ENCODE measurements around the gene MID1IP1.

MID1IP1 gene

DNA sequence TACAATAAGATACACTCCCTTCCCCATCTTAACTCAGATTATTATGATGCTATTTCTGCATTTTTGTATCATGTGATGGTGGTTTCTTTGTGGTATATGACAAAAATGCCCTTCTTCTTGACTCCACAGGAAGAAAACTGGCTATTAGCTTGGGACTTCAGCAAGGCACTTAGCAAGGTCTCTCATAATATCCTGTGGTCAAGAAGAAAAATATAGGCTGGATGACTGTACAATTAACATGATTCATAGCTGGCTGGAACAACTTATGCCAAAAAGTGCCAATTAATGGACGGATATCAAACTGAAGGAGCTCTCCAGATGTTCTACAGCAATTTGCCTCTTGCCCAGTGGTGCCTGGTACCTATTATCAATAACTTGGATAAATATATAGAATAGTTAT is 2.3 kb upstream of the MID1IP1 start:
- DNase-seq (ENCODE audit: insufficient read length, low spot score) (no peak), FAIRE-seq (no peak)
- TF ChIP-seq POLR2A (IDR thresholded peaks at IDR 0.05; ENCODE audit: low read depth, low read length) (no peak), POLR2AphosphoS5 (IDR thresholded peaks at IDR 0.05; ENCODE audit: low read depth, low read length) (no peak), SPI1 (IDR thresholded peaks at IDR 0.05; ENCODE audit: low read depth, low read length) (no peak), TAF1 (IDR thresholded peaks at IDR 0.05; ENCODE audit: low read depth, low read length) (no peak), PAX5 (IDR thresholded peaks at IDR 0.05; ENCODE audit: insufficient read depth, low read length, severe bottlenecking) (no peak), POU2F2 (IDR thresholded peaks at IDR 0.05; ENCODE audit: low read depth, low read length) (no peak)

DNA sequence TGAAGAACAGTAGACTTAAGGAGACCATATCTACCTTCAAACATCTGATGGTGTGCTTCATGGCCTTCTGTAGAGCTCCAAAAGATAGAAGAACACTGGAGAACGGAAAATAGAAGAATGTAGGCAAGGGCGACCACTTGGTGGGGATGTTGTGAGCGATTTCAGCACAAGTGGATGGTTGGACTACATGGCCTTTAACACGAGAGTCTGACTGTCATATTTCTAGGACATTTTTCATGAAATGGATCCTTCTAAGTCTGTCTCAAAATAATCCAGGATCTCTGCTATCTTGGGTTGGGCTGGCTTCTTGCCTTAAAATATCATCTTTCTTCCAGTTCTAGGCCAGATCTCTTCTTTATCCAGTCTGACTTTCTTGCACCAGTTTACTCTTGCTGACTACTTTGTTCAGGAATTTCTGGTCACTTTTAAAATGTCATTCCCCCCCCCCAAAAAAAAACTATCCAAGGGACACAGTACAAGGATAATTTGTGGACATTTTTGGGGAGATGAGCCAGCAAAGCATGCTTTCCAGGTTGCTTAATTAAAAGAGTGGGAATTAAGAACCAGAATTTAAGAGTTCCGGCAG is 1.2 kb upstream of the MID1IP1 start:
- FAIRE-seq (peak; percentile 38), DNase-seq (ENCODE audit: insufficient read length, low spot score) (no peak)
- TF ChIP-seq SPI1 (IDR thresholded peaks at IDR 0.05; ENCODE audit: low read depth, low read length) (no peak), POLR2AphosphoS5 (IDR thresholded peaks at IDR 0.05; ENCODE audit: low read depth, low read length) (no peak), POLR2A (IDR thresholded peaks at IDR 0.05; ENCODE audit: low read depth, low read length) (no peak), POU2F2 (IDR thresholded peaks at IDR 0.05; ENCODE audit: low read depth, low read length) (no peak), TAF1 (IDR thresholded peaks at IDR 0.05; ENCODE audit: low read depth, low read length) (no peak), PAX5 (IDR thresholded peaks at IDR 0.05; ENCODE audit: insufficient read depth, low read length, severe bottlenecking) (no peak)

DNA sequence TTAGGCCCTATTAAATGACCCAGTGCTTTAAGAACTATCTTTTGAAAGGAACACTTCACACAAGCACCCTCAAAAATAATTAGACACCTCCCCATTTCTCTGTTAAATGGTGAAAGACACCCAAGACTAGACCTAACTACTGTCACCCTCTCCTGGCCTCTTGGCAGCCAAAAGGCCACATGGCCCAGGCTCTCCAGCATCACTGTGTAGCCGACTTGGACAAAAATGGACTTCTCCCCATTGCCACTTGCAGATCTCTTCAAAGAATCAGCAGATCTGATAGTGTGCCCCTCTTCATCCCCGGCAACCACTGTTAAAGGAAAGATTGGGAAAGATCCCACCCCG is 2.0 kb downstream of the MID1IP1 start:
- FAIRE-seq (no peak), DNase-seq (ENCODE audit: insufficient read length, low spot score) (no peak)
- TF ChIP-seq POLR2AphosphoS5 (IDR thresholded peaks at IDR 0.05; ENCODE audit: low read depth, low read length) (no peak), SPI1 (IDR thresholded peaks at IDR 0.05; ENCODE audit: low read depth, low read length) (no peak), POU2F2 (IDR thresholded peaks at IDR 0.05; ENCODE audit: low read depth, low read length) (no peak), PAX5 (IDR thresholded peaks at IDR 0.05; ENCODE audit: insufficient read depth, low read length, severe bottlenecking) (no peak), POLR2A (IDR thresholded peaks at IDR 0.05; ENCODE audit: low read depth, low read length) (no peak), TAF1 (IDR thresholded peaks at IDR 0.05; ENCODE audit: low read depth, low read length) (no peak)

DNA sequence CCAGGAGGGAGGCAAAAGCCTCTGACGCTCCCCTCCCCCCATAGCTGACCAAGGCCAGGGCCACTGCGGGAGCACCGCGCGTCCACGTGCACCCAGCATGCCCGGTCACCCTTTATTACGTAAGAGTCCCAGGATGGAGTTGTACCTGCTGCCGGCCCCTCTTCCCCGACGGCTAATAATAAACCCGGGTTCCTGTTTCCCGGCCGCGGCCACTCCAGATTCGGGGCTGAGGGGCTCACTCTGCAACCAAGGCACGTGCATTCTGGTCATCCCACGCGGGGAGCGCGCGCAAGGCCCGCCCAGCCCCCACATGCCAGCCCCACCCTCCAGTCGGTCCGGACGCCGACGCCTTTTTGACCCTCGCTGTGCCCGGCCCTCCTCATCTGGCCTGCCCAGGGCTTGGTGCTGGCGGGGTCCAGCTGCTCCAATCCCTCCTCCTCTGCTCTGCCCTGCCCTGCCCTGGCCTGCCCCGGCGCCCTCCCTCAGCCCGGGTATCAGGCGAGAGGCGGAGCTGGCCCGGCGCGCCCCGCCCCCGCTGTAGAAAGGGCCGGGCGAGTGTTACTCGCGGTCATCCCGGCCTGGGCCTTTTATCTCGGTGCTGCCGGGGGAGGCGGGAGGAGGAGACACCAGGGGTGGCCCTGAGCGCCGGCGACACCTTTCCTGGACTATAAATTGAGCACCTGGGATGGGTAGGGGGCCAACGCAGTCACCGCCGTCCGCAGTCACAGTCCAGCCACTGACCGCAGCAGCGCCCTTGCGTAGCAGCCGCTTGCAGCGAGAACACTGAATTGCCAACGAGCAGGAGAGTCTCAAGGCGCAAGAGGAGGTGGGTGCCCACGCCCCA is 2.6 kb downstream of the MID1IP1 start:
- TF ChIP-seq POLR2A (IDR thresholded peaks at IDR 0.05; ENCODE audit: low read depth, low read length) = peak; percentile 64
- no peak; the same call in none of the 2 replicates for TF ChIP-seq POLR2AphosphoS5 (IDR thresholded peaks at IDR 0.05; ENCODE audit: low read depth, low read length)
- TF ChIP-seq TAF1 (IDR thresholded peaks at IDR 0.05; ENCODE audit: low read depth, low read length) = peak; percentile 11; the same call in 1 of the 2 replicates
- no peak for TF ChIP-seq SPI1 (IDR thresholded peaks at IDR 0.05; ENCODE audit: low read depth, low read length)
- no peak for TF ChIP-seq POU2F2 (IDR thresholded peaks at IDR 0.05; ENCODE audit: low read depth, low read length)
- TF ChIP-seq PAX5 (IDR thresholded peaks at IDR 0.05; ENCODE audit: insufficient read depth, low read length, severe bottlenecking) = no peak
- peak; percentile 91 for FAIRE-seq
- DNase-seq (ENCODE audit: insufficient read length, low spot score) = peak; percentile 37

DNA sequence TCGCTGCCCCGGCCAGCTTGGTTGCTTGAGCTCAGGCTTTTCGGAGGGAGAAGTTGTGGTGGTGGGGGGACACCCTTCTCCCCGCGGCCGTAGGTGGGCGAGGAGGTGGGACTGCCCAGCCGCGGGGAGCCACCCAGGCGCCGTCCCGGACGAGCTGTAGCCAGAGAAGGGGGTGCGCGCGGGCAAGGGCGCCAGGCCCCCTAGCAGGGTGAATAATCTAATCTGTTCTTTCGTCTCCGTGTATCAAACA is 3.1 kb downstream of the MID1IP1 start:
- TF ChIP-seq POLR2A (IDR thresholded peaks at IDR 0.05; ENCODE audit: low read depth, low read length) (no peak; the same call in 1 of the 2 replicates), SPI1 (IDR thresholded peaks at IDR 0.05; ENCODE audit: low read depth, low read length) (no peak), TAF1 (IDR thresholded peaks at IDR 0.05; ENCODE audit: low read depth, low read length) (no peak), PAX5 (IDR thresholded peaks at IDR 0.05; ENCODE audit: insufficient read depth, low read length, severe bottlenecking) (no peak), POLR2AphosphoS5 (IDR thresholded peaks at IDR 0.05; ENCODE audit: low read depth, low read length) (no peak), POU2F2 (IDR thresholded peaks at IDR 0.05; ENCODE audit: low read depth, low read length) (no peak)
- no peak for DNase-seq (ENCODE audit: insufficient read length, low spot score)
- no peak for FAIRE-seq

DNA sequence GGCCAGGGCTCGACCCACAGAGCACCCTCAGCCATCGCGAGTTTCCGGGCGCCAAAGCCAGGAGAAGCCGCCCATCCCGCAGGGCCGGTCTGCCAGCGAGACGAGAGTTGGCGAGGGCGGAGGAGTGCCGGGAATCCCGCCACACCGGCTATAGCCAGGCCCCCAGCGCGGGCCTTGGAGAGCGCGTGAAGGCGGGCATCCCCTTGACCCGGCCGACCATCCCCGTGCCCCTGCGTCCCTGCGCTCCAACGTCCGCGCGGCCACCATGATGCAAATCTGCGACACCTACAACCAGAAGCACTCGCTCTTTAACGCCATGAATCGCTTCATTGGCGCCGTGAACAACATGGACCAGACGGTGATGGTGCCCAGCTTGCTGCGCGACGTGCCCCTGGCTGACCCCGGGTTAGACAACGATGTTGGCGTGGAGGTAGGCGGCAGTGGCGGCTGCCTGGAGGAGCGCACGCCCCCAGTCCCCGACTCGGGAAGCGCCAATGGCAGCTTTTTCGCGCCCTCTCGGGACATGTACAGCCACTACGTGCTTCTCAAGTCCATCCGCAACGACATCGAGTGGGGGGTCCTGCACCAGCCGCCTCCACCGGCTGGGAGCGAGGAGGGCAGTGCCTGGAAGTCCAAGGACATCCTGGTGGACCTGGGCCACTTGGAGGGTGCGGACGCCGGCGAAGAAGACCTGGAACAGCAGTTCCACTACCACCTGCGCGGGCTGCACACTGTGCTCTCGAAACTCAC is 3.6 kb downstream of the MID1IP1 start:
- TF ChIP-seq POLR2A (IDR thresholded peaks at IDR 0.05; ENCODE audit: low read depth, low read length) = no peak
- no peak; the same call in none of the 2 replicates for TF ChIP-seq POLR2AphosphoS5 (IDR thresholded peaks at IDR 0.05; ENCODE audit: low read depth, low read length)
- TF ChIP-seq POU2F2 (IDR thresholded peaks at IDR 0.05; ENCODE audit: low read depth, low read length) = no peak
- no peak for TF ChIP-seq SPI1 (IDR thresholded peaks at IDR 0.05; ENCODE audit: low read depth, low read length)
- TF ChIP-seq TAF1 (IDR thresholded peaks at IDR 0.05; ENCODE audit: low read depth, low read length) = no peak
- no peak for TF ChIP-seq PAX5 (IDR thresholded peaks at IDR 0.05; ENCODE audit: insufficient read depth, low read length, severe bottlenecking)
- DNase-seq (ENCODE audit: insufficient read length, low spot score) = no peak
- FAIRE-seq = peak; percentile 16

DNA sequence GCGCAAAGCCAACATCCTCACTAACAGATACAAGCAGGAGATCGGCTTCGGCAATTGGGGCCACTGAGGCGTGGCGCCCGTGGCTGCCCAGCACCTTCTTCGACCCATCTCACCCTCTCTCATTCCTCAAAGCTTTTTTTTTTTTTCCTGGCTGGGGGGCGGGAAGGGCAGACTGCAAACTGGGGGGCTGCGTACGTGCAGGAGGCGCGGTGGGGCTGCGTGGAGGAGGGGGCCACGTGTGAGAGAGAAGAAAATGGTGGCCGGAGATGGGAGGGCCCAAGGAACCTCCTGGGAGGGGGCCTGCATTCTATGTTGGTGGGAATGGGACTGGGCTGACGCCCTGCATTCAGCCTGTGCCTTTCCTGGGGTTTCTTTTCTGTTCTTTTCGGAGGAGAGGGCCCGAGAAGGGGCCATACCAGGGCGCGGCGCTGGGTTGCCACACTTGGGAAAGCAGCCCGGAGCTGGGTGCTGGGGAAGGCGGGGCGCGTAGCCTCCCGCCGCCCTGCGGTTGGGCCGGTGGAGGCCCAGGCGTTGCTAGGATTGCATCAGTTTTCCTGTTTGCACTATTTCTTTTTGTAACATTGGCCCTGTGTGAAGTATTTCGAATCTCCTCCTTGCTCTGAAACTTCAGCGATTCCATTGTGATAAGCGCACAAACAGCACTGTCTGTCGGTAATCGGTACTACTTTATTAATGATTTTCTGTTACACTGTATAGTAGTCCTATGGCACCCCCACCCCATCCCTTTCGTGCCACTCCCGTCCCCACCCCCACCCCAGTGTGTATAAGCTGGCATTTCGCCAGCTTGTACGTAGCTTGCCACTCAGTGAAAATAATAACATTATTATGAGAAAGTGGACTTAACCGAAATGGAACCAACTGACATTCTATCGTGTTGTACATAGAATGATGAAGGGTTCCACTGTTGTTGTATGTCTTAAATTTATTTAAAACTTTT is 4.5 kb downstream of the MID1IP1 start:
- TF ChIP-seq POLR2A (IDR thresholded peaks at IDR 0.05; ENCODE audit: low read depth, low read length) = peak; percentile 35; the same call in 1 of the 2 replicates
- 0 out of 2 replicates have a peak, but pooled peaks have one; percentile 32 for TF ChIP-seq TAF1 (IDR thresholded peaks at IDR 0.05; ENCODE audit: low read depth, low read length)
- no peak for TF ChIP-seq POU2F2 (IDR thresholded peaks at IDR 0.05; ENCODE audit: low read depth, low read length)
- no peak for DNase-seq (ENCODE audit: insufficient read length, low spot score)
- peak; percentile 88 for FAIRE-seq

DNA sequence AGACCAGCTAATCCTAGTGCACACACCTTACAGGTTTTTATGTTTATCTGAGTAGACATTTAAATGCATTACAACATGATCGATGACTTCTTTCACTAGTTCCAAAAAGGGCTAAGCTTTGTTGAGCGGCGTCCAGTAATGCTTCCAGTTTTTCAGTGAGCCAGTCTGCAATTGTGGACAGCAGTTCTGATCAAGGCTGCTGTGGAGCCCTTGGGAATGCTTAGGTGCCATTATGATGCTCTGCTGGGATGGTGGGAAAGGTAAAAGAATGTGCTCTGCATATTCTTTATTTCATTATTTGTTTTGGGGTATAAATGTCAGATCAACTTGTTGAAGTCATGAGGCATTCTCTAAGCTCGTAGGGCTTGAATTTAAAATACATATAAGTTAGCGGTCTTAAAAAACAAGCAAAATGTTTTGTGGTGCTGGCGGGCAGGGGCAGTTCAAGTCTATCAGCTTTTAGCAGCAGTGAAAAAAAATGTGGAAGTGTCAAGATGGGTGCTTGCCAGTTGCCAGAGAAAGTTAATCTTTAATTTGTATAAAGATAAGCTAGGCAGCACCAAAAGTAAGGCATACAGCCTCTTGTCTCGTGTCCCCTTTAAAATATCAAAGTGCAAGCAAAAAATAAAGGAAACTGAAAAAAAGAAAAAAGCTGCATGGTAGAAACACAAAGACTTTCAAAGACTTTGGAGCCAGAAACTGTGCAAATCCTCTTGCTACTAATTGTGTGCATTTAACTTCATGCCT is 5.8 kb downstream of the MID1IP1 start:
- FAIRE-seq (no peak), DNase-seq (ENCODE audit: insufficient read length, low spot score) (no peak)
- no peak for TF ChIP-seq POLR2A (IDR thresholded peaks at IDR 0.05; ENCODE audit: low read depth, low read length)
- no peak for TF ChIP-seq SPI1 (IDR thresholded peaks at IDR 0.05; ENCODE audit: low read depth, low read length)
- no peak for TF ChIP-seq POU2F2 (IDR thresholded peaks at IDR 0.05; ENCODE audit: low read depth, low read length)
- no peak for TF ChIP-seq POLR2AphosphoS5 (IDR thresholded peaks at IDR 0.05; ENCODE audit: low read depth, low read length)
- no peak for TF ChIP-seq TAF1 (IDR thresholded peaks at IDR 0.05; ENCODE audit: low read depth, low read length)
- no peak for TF ChIP-seq PAX5 (IDR thresholded peaks at IDR 0.05; ENCODE audit: insufficient read depth, low read length, severe bottlenecking)

All from GM12891 (cell line).